GM12878 (cell line): Measurements from ENCODE around the gene CCR7. TPM values are rescaled to one million over a fixed set of nuclear protein-coding genes. Genes with fewer than 3 reads are reported as not detected.
A peak's percentile ranks its signal among the peaks of the same experiment; 100 is the strongest.
"Not testable (repeated sequence)": the region's sequence is repeated elsewhere in the genome, so short reads cannot be mapped to it uniquely, and the experiment has no call there.

Experiments used
- ATAC-seq: fragments of 200-7000 bp; cut with Tn5 transposase; 3 replicates; pipeline ENCODE4 v1.9.1; 2020; ENCODE audit warnings: mild to moderate bottlenecking, moderate library complexity
- BruUV-seq: library from RNA; stranded (reverse); fragments of 400-500 nt; replicated peaks from 2 replicates; lab custom pipeline; 2021; lab: Mats Ljungman, UMichigan
- CTCF ChIA-PET: fragments of 300-600 bp; sonication (Branson Sonifier 250); formaldehyde crosslinking; extraction: SDS; loops from one replicate; lab custom pipeline; 2021; ENCODE audit warnings: inconsistent platforms; lab: Yijun Ruan, JAX
- POLR2A ChIA-PET: fragments of 350-600 bp; formaldehyde crosslinking; extraction: SDS; loops from one replicate; lab custom pipeline; 2021; ENCODE audit warnings: inconsistent platforms; lab: Charles Lee
- RAD21 ChIA-PET: fragments of 300-600 bp; sonication (Branson Sonifier 250); formaldehyde crosslinking; loops from one replicate; lab custom pipeline; 2023; ENCODE audit warnings: antibody characterized with exemption; ENCODE audit not compliant: unreplicated experiment; lab: Charles Lee
- SMC1A ChIA-PET: fragments of 300-600 bp; sonication (Branson Sonifier 250); formaldehyde crosslinking; loops from one replicate; lab custom pipeline; 2023; ENCODE audit not compliant: unreplicated experiment, uncharacterized antibody; lab: Charles Lee
- DNase-seq: peaks from one replicate; pipeline ENCODE4 v3.0.0-alpha.2; 2011; ENCODE audit warnings: low read depth, low spot score
- FAIRE-seq: peaks from 3 replicates; lab custom pipeline; 2011; peaks lifted over from hg19 to GRCh38; lab: Jason Lieb, UNC
- H2AFZ ChIP-seq: 2 replicates; pipeline ENCODE4 v1.6.0; 2011; ENCODE audit warnings: low read depth, low read length, control low read depth; ENCODE audit not compliant: control insufficient read depth
- H3K27ac ChIP-seq: 2 replicates; pipeline ENCODE4 v1.5.1; 2011; ENCODE audit warnings: control low read depth; ENCODE audit not compliant: control insufficient read depth, insufficient read depth
- H3K27me3 ChIP-seq, 2 experiments: replicated peaks in 1 of 2; 2 replicates each; pipeline versions ENCODE4 v1.6.0 to v1.6.1; 2011; ENCODE audit warnings: low read length in 1 of 2; ENCODE audit not compliant: control insufficient read depth in 2 of 2, insufficient read depth in 2 of 2
- H3K36me3 ChIP-seq, 2 experiments: 2 replicates each; pipeline ENCODE4 v1.5.1; 2011; ENCODE audit warnings: low read length in 1 of 2; ENCODE audit not compliant: control insufficient read depth in 2 of 2, insufficient read depth in 2 of 2
- H3K4me1 ChIP-seq: 2 replicates; pipeline ENCODE4 v1.6.1; 2011; ENCODE audit warnings: mild to moderate bottlenecking, low read length, moderate library complexity, mixed read lengths; ENCODE audit not compliant: control insufficient read depth, insufficient read depth
- H3K4me2 ChIP-seq: 2 replicates; pipeline ENCODE4 v1.6.0; 2011; ENCODE audit warnings: control low read depth; ENCODE audit not compliant: control insufficient read depth, insufficient read depth
- H3K4me3 ChIP-seq: fragments of 200-600 bp; sonication (generic); 2 replicates; pipeline ENCODE4 v1.5.1; 2016
- H3K79me2 ChIP-seq: 2 replicates; pipeline ENCODE4 v1.6.0; 2011; ENCODE audit warnings: low read length; ENCODE audit not compliant: control insufficient read depth, insufficient read depth
- H3K9ac ChIP-seq: 2 replicates; pipeline ENCODE4 v1.8.0; 2011; ENCODE audit warnings: low read length, control low read depth, mixed read lengths; ENCODE audit not compliant: control insufficient read depth, insufficient read depth
- H3K9me3 ChIP-seq: replicated peaks from 3 replicates; pipeline ENCODE4 v1.5.1; 2011; ENCODE audit warnings: mild to moderate bottlenecking, low read length; ENCODE audit not compliant: control insufficient read depth, insufficient read depth
- H4K20me1 ChIP-seq: 2 replicates; pipeline ENCODE4 v1.6.0; 2011; ENCODE audit not compliant: control insufficient read depth, insufficient read depth
- IKZF1 ChIP-seq: fragments of 450-650 bp; conservative IDR thresholded peaks from 2 replicates; pipeline ENCODE4 v1.6.1; 2017; ENCODE audit warnings: antibody characterized with exemption, mild to moderate bottlenecking
- IKZF2 ChIP-seq, 2 experiments: fragments of 450-650 bp; IDR thresholded peaks; 2 replicates each; pipeline ENCODE4 v1.6.1; 2017; ENCODE audit warnings: mild to moderate bottlenecking in 2 of 2, moderate library complexity in 2 of 2
- SPI1 ChIP-seq: IDR thresholded peaks from 2 replicates; pipeline ENCODE4 v1.6.1; 2011; ENCODE audit warnings: low read depth, mild to moderate bottlenecking, low read length, moderate library complexity, borderline replicate concordance; ENCODE audit not compliant: insufficient read depth
- TBL1XR1 ChIP-seq: IDR thresholded peaks from 2 replicates; pipeline ENCODE4 v1.6.1; 2012; ENCODE audit warnings: low read depth, low read length, improper control_type of control experiment
- ZNF217 ChIP-seq: fragments of 450-650 bp; IDR thresholded peaks from 2 replicates; pipeline ENCODE4 v1.6.1; 2017; ENCODE audit warnings: antibody characterized with exemption, mild to moderate bottlenecking
- WGBS: methylation state at CpG from one replicate; pipeline ENCODE4 v1.1.6; 2016; ENCODE audit warnings: low lambda C conversion rate; ENCODE audit not compliant: insufficient replicate concordance, insufficient coverage; ENCODE audit errors: missing lambda C conversion rate; 5-methylcytosine and 5-hydroxymethylcytosine counted together
- in situ Hi-C: fragments of 300-500 bp; cut with MboI; formaldehyde crosslinking; loops from 9 replicates; pipeline ENCODE4 v1.14.3; 2018; ENCODE audit warnings: mixed read lengths
- intact Hi-C: fragments of 100-400 bp; cut with micrococcal nuclease; formaldehyde crosslinking; loops from one replicate; pipeline ENCODE4 v1.14.2; 2022; ENCODE audit not compliant: unreplicated experiment
- polyA plus RNA-seq, 11 experiments: library from polyadenylated mRNA; depleted of rRNA in 4 of 11; unstranded in 6 of 11; stranded (reverse) in 5 of 11; fragments of >200 nt; fragmentation: Nextera tagmentation in 4 of 11; fragmentation: Illumina TruSeq in 1 of 11; extraction: Ambion mirVana in 4 of 11; extraction: Trizol in 1 of 11; gene quantifications; 1 replicate in 1 of 11; 2 replicates in 10 of 11; pipeline versions ENCODE4 v1.2.1 to v1.2.3, GENCODE V29; 2011 to 2016; ENCODE audit warnings: inconsistent platforms in 2 of 11, missing spikeins in 2 of 11, low read depth in 1 of 11
- total RNA-seq, 4 experiments: library from RNA; depleted of rRNA in 3 of 4; stranded (reverse); fragments of >200 nt in 3 of 4; fragmentation: Illumina TruSeq in 1 of 4; extraction: Trizol in 1 of 4; gene quantifications; 2 replicates each; pipeline versions ENCODE4 v1.2.1 to v1.2.3, GENCODE V29; 2013 to 2021

Gene CCR7
- total and polyA plus RNA-seq, 10 of the 15 experiments (the other 5 are each of a cell fraction or from before 2014, with no cell fraction given) = 131 to 1,171 (median 260) TPM

GRCh38 chr17:40574292-40574691 lies 9.0 kb upstream of the CCR7 start:
- SMC1A ChIA-PET = interaction anchor here (1.0 to 5.2 kb wide), 2 partner anchors 10 to 23 kb away, joined by 3 to 112 read pairs; partner anchors contain the start of gene CCR7
- CTCF ChIA-PET = no interaction called here
- POLR2A ChIA-PET = interaction anchor here (0.5 to 0.6 kb wide), 2 partner anchors 7 to 36 kb away, joined by 3 to 4 read pairs; no protein-coding TSS in a partner anchor
- Histone ChIP-seq H3K4me3 (no peak overlapping the region), H3K79me2 (no peaks in the 10 kb centered on the region), H3K27me3 (no peaks in the 10 kb centered on the region; a peak in 1 of 4 replicates), H3K27ac (no peak overlapping the region), H3K4me1 (peaks cover 12% of the 10 kb centered on the region), H4K20me1 (no peaks in the 10 kb centered on the region), H3K36me3 (no peaks in the 10 kb centered on the region), H2AFZ (no peak overlapping the region), H3K9me3 (peaks cover 47% of the 10 kb centered on the region), H3K4me2 (no peak overlapping the region), H3K9ac (no peak overlapping the region)
- ATAC-seq (no peak), DNase-seq (no peak), FAIRE-seq (no peak)
- RAD21 ChIA-PET = no interaction called here
- TF ChIP-seq ZNF217 (0 out of 2 replicates have a peak, but pooled peaks have one; percentile 30), TBL1XR1 (no peak)
- intact Hi-C loops (no loop called here), in situ Hi-C loops (no loop called here)
- no TSS peak for BruUV-seq

DNA sequence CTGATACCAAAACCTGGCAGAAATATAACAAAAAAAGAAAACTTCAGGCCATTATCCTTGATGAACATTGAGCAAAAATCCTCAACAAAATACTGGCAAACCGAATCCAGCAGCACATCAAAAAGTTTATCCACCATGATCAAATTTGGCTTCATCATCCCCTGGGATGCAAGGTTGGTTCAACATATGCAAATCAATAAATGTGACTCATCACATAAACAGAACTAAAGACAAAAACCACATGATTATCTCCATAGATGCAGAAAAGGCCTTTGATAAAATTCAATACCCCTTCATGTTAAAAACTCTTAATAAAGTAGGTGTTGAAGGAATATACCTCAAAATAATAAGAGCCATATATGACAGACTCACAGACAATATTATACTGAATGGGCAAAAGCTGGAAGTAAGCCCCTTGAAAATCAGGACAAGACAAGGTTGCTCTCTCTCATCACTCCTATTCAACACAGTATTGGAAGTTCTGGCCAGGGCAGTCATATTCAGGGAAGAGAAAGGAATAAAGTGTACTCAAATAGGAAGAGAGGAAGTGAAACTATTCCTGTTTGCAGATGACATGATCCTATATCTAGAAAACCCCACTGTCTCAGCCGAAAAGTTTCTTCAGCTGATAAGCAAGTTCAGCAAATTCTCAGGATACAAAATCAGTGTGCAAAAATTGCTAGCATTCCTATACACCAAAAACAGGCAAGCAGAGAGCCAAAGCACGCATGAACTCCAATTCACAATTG lies 7.1 kb upstream of the CCR7 start:
- intact Hi-C loops, H3K27me3 ChIP-seq, H3K36me3 ChIP-seq, H3K4me3 ChIP-seq, ATAC-seq, BruUV-seq, H4K20me1 ChIP-seq, in situ Hi-C loops, H2AFZ ChIP-seq, H3K4me1 ChIP-seq, H3K27ac ChIP-seq, POLR2A ChIA-PET, H3K4me2 ChIP-seq, H3K9ac ChIP-seq, DNase-seq, FAIRE-seq, H3K79me2 ChIP-seq: not testable (repeated sequence)
- CTCF ChIA-PET = interaction anchor here (0.7 to 1.1 kb wide), 4 partner anchors 9 to 138 kb away, joined by 3 read pairs; no protein-coding TSS in a partner anchor
- TF ChIP-seq SPI1 = peak; percentile 70
- peak; percentile 62 for TF ChIP-seq IKZF1
- TF ChIP-seq IKZF2 (IDR thresholded peaks at IDR 0.05) = peak in 1 of 2 experiments; percentile 56; a peak in 2 of 4 replicates
- H3K9me3 ChIP-seq = peaks cover 58% of the 10 kb centered on the region
- SMC1A ChIA-PET = interaction anchor here (1.4 to 3.2 kb wide), 2 partner anchors 9 to 15 kb away, joined by 3 to 11 read pairs; no protein-coding TSS in a partner anchor
- RAD21 ChIA-PET = interaction anchor here (1.0 kb wide), 1 partner anchor 17 kb away, joined by 3 read pairs; no protein-coding TSS in a partner anchor
- WGBS = 29% methylated on average over 3 of the region's 3 CpGs
